GM18499 (cell line): Measurements from ENCODE around the gene HS1BP3.

ENCODE experiments used
- ATAC-seq: cut with Tn5 transposase; IDR thresholded peaks from one replicate; pipeline ENCODE4 v1.9.1; 2021; ENCODE audit warnings: moderate number of reproducible peaks; ENCODE audit not compliant: insufficient read depth, unreplicated experiment

Gene HS1BP3, protein sequence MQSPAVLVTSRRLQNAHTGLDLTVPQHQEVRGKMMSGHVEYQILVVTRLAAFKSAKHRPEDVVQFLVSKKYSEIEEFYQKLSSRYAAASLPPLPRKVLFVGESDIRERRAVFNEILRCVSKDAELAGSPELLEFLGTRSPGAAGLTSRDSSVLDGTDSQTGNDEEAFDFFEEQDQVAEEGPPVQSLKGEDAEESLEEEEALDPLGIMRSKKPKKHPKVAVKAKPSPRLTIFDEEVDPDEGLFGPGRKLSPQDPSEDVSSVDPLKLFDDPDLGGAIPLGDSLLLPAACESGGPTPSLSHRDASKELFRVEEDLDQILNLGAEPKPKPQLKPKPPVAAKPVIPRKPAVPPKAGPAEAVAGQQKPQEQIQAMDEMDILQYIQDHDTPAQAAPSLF

DNA sequence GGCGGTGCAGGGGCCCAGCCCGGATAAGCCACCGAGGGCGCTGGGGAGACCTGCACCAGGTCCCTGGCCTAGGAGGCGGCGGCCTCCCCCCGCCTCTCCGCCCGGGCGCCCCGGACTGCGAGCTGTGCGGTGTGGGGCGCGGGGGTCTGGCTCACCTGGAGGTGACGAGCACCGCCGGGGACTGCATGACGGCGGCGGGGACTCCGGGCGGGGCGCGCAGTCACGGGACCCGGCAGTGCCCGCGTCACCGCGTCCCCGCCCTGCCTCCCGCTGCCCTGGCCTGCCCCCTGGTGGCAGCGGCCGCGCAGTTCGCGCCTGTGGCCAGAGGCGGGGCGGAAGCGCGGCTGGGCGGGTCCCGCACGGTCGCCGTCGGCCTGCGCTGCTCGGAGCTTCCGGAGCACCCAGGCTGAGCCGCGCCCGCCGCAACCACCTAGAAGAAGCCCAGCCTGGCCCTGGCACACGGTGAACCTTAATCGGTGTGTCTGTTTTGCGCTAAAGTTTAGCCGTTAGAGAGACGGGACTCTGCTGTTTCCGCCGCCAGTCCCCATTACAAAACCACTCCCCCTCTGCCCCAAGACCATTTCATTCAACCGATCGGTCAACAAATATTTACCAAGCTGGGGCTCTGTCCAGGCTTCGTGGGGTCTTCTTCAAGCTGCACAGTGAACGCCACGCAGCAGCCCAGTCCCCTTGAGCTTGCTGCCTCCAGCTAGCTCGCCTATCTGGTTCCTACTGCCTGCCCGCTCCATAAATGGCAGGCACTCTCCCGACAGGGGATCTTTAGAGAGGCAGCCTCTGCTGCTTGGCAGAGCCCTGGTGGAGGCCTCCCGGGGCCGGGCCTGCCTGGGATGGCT lies at the start of gene HS1BP3:
Gene HS1BP3 (minus strand): TSS at position 222 of the 854 bp plus-strand sequence. CDS start 35 bp downstream, at position 187.
- peak; percentile 79 for ATAC-seq

DNA sequence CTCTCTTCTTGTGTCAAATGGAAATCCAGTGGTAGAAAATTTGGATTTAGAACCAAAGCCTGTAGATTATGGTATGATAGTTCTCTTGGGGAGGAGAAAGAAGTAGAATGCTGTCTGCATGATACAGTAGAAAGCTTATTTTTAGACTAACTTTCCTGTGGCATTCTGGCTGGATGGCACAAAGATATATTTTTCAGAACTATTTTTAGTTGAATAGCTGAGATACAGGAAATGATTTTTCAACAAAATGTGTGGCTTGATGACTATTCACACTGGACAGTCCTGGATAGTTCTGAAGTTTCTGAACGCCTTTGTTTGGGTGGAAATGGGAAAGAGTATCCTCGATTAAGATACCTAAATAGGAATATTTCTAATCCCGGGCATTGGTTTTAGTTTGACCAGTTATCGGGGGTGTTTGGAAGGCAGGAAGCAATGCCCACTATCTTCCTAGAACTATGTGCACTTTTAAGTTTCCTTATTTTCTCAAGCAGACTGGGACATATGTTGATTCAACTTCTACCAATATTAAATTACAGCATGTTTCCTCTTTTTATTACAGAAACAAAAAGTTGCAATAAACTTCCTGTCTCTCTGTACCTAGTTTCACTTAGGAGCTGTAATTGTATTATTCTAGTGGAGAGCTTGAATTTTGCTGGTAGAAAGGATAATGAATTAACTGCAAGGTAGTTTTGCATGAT lies 48.2 kb upstream of the HS1BP3 start:
- no peak for ATAC-seq

DNA sequence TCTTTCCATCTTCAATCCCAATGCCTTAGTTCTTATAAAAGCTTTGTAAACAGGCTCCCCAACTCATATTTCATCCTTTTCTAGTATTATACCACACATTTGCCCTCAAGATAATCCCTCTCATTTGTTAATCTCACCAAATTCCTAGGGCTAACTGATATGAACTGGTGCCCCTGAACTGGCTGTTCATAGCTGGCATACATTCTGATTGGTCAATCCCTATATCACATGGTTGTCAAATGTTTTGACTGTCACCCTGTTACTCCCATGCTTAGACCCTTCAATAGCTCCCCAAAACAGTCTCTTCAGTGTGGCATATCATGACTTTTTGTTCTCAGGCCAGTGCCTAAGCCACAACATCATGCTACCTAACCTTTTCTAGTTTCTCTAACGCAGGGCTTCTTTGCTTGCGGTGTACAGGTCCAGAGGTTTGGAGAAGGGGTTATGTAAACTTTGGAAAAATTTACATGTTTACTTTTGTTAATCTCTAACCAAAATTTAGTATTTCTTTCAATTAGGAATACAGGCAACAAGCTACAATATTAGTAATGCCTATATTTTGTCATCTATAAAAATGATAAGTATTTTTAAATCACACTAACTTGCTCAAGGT lies 46.5 kb upstream of the HS1BP3 start:
- no peak for ATAC-seq

DNA sequence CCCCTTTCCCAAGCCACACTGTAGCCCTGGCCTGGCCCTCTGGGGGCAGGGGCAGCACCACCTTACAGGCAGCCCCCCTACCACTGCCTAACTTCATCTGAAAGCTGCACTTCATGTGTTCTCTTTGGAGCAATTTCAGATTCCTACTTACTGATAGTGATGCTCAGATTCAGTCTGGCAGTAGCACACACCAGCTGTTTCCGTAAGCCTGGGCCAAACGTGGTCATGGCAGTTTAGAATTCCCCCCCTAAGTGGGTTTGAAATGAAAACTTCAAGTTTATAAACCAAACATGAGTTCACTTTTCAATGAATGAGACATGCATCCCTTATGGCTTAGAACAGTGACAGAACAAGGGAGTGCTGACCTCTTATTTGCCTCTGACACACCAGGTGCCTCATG lies 45.5 kb upstream of the HS1BP3 start:
- no peak for ATAC-seq

DNA sequence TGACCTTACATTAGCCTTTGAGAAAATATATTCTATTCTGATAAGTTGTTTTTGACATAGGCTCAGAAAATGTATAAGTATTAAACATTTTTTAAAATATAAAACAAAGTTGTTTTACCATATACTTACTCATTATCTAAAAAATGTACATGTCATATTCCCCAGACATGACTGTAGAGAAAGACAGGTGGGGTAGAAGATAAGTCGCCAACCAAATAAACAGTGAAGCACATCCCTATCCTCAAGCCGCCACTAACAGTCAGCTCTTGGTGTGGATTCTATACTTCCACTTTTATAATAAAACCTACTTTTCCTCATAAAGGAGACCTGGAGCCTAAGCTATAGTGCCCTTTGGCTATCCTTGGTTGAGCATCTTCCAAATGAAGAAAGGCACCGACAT lies 42.4 kb upstream of the HS1BP3 start:
- no peak for ATAC-seq

DNA sequence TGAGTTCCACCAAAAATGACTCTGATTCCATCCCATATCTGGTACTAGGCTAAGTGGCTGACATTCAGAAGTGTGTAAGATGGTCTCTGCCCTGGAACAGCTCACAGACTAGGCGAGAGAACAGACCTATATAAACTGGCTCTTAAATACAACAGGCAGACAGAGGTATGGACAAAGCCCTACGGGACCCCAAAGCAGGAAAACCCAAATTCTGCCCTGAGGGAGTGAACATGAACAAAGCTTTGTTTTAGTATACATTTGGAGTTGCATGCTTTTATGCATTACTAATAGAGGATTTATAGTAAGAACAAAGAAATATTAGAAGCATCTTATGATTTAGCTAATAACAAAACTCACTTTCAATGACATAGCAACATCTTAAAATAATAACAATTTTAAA lies 41.2 kb upstream of the HS1BP3 start:
- ATAC-seq, result no peak

DNA sequence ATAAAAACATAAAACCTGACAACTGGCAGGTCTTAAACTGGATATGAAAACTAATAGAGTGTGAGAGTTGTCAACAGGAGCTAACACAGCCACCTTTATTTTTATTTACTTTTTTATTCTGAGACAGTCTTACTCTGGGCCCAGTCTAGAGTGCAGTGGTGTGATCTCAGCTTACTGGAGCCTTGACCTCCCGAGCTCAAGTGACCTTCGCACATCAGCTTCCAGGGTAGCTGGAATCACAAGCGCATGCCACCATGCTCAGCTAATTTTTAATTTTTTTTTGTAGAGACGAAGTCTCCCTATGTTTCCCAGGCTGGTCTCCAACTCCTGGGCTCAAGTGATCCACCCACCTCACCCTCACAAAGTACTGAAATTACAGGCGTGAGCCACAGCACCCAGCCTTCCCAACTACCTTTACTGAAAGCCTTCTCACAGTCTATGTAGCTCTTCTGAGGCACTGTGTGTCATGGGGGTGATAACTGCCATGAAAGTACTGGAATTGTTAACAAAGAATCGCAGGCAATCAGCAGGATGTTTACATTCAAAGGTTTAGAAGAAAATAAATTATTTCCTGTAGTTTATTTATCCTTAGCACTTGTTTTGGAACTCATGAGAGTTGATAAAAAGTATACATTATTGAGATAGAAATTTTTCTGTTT lies 40.3 kb upstream of the HS1BP3 start:
- ATAC-seq, result no peak

DNA sequence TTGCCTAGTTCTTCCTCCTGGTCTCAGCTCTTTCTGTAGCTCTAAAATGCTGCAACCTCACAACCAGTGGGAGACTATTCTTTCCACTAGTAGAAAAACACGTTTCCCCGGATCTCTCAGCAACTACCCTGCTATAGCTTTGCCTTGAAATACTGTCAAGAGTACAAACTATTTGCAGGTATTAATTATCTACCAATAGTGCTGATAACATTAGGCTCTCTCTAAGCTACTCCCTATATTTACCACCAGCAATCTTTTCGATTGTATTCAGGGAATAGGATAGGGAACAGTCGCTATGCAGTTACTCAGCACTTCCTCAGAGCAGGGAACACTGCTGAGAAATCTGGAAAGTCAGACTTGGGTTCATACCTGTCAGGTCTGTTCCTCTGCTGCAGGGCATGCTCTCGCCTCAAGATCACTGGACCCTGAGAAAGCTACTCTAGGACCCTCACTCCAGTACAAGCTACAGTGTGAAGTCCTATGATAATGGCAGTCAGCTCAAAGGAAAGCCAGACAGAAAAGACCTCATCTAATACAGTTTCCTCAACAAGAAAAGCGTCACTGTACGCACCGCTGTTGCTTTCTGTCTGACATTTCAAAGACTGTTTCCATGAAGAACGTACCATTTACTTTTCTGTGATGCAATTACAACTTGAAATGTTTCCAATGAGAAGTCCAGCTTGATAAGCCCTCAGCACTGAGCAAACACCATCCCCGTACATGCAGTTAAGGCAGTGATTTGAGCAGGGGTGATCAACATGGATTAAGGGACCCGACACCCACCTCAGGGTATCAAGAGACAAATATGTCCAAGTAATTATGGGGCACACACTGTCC lies 38.7 kb upstream of the HS1BP3 start:
- ATAC-seq, result no peak

DNA sequence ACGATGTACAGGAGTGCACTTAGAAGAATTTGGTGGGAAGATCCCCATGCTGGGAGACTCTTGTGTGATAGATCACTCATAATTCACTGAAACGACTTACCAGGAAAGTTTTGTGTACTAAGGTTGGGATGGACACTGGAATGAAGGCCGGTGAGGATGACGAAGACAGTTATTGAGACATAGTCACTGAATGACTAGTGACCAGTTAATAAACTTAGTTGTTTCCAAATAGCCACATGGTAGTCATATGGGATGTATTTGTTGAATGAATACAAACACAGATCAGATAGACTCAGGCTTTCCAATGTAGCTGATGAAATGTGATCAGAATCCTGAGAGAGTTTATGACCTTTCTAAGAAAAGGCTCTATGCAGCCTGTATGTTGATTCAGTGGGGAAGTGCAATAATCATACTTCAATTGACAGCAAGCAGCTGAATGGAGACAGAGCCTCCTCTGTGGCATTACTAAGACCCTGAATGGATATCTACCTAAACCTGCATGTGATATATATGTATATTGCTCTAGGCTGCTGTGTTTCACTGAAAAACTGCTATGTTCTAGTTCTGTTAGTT lies 36.4 kb upstream of the HS1BP3 start:
- no peak for ATAC-seq

DNA sequence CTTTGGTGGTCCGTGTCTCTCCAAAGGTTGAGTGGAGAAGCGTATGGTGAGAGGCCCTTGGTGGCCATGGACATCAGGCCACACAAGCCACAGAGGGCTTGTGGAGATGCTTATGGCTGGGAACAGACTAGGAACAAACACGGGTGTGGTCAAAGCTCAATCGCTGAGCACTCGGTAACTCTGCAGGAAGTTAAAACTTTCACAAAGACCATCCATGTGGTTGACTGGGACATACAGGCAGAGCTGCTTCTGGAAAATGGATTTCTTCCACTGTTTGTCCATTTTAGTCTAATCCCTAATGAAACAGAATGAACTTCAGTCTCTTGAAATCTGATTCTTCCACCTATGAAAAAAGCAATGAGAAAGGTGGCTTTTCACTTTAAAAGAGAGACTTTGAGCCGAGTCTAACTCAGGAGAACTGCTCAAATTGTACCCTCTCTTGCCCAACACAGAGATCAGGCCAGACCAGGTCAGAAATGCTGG lies 33.7 kb upstream of the HS1BP3 start:
- ATAC-seq, result no peak

DNA sequence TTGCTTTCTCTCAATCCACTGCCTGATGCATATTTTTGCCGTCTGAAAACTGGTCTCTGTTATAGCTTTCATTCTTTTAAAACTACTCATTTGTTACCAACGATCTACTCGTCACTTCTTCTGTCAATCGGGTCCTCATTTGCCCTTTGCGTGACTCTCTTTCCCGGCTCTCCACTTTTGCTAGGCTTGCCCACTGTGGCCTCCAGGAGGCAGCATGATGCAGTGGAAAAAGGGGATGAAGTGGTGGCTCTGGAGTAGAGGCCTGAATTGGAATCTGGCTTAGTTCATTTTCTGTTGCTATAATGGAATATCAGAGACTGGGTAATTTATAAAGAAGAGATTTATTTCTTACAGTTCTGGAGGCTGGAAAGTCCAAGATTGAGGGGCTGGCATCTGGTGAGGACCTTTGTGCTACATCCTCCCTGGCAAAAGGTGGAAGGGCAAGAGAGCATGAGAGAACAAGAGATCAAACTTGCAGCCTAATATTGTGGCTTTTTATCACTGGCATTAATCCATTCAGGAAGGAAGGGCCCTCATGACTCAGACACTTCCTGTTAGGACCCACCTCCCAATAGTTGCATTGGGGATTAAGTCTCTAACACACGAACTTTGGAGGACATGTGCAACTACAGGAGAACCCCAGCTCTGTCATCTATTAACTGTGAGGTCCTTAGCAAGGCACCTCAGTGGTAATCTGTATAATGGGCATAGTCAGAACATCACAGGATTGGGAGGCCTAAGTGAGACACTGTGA lies 31.4 kb upstream of the HS1BP3 start:
- no peak for ATAC-seq

DNA sequence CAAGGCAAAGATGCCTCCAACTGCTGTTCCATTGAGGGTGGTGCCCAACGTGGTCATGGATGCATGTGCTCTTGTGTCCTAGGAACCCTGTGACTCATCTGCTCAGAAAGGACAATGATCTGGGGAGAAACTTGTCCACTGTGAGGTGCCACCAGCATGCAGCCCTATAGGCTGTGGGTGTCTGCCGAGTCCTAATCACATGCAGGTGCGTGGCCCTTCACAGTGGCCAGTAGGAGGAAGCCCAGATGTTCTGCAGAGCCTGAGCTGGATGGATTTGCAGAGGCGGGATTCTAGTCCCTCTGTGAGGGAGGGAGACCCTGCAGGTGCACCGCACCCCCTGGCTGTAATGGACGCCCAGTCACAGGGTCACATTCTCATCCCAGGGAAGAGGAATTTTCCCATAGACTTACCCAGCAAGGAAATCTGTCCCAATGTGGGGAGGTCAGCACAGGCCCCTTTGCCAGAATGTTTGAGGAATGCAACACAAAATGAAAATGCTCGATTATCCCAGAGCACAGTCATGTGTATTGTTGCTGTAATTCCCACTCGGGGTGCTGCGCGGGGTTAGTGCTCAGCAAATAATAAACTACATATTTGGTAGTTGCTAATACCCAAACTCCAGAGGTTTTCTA lies 30.0 kb upstream of the HS1BP3 start:
- no peak for ATAC-seq

DNA sequence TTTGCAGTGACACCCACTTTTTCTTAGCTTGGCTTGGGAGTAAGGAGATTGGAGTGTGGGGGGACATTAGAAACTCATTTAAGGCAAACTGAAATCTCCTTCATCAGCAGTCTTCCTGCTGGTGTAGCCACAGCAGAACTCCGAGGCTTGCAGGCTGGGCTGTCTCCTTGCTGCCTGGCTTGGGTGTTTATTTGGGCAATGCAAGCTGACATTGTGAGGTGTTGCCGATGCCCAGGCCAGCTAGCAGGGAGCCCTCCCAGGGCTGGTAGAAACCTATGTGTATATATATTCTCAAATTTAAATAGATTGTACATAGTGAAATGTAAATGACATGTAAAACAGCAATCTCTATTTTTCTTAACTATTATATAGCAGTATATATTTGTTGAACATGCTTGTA lies 27.9 kb upstream of the HS1BP3 start:
- ATAC-seq, result no peak

DNA sequence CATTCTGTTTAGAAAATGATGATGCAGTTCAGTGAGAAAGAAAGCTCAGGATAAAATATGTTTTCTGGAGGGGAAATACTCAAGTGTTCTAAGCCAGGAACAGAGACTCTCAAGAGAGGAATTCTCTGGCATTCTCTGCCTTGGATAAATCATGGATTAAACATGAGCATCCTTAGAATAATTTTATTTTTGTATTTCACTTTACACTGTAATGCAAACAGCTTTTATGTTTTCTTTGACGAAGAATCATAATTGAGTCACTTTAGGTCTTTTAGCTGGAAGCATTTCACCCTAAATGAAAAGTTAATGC lies 27.1 kb upstream of the HS1BP3 start:
- no peak for ATAC-seq

DNA sequence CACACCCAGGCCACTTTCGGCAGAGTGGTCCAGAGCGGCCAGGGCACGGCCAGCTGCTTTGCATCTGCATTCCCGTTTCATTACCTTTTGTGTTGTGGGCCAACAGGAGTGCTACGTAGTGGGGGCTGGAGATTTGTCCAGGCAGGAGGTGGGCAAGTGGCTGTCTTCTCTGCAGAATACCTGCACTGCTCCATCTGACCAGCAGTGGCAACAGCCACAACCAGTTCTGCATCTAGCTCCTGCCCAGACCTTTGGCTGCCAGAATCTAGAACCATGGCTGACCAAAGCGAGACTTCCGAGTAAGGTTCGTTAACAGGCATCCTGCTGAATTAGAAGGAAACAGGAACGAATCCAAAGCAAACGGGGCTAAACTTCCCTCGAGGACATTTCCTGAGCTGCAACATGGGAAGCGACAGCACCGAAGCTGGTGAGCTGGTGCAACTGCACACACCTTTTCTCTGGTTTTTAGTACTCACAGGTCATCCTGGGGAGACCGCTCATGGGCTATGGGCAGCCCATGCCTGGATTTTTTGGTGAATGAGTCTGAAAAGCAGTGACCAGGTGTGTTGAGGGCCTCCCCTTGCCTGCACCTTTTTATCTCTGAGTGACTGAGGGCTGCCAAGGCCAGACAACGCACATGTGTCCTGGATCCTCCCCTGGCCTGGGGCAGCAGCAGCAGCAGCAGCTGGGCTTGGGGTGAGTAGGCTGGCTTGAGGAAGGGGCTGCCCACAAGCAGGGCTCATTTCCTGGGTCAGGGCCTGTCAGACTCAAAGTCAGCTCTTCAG lies 26.6 kb upstream of the HS1BP3 start:
- ATAC-seq, result peak; percentile 21

DNA sequence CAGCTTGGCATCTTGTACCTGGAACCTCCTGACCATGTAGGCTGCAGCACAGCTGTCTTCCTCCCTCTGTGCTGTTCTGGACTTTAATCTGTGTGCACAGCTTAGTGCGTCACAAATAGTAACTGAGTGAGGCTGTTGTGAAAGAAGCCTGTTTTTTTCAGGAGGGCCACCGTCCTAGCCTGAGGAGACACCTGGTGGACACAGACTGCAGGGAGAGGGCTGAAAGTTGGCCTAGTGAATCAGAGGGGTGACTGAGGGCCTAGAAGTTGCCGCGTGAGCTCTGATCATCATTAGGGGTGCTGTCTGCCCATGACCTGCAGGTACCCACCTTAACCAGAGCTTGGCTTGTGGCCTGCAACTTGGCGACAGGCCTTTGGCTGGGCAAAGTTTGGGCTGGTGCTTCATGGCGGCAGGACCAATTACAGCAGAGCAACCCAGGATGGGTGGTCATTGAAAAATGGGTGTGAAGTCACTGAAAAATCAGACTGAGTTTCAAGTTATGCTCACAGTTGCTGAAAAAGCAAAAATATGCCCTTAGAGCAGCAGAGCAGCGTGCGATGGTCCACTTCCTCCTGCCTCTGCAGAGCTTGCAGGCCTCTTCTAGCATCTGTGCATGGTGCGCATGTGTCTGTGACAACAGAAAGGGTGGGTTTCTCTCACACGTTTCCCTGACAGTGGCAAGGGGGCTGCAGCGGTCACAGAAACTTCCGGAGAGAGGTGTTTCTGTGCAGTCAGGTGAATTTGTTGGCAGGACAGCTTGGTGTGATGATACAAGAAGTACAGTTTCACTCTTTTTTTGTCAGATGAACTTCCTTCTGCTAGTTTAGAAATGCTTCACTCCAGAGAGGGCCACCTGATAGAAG lies 25.7 kb upstream of the HS1BP3 start:
- peak; percentile 61 for ATAC-seq
